ENCODE data around the gene RAC3. TPM values are rescaled to one million over a fixed set of nuclear protein-coding genes. Genes with fewer than 3 reads are reported as not detected.

RAC3 gene
- total and polyA plus RNA-seq, 2 of the 8 experiments (the other 6 are each of a cell fraction or from before 2014, with no cell fraction given): 177 to 299 TPM

DNA sequence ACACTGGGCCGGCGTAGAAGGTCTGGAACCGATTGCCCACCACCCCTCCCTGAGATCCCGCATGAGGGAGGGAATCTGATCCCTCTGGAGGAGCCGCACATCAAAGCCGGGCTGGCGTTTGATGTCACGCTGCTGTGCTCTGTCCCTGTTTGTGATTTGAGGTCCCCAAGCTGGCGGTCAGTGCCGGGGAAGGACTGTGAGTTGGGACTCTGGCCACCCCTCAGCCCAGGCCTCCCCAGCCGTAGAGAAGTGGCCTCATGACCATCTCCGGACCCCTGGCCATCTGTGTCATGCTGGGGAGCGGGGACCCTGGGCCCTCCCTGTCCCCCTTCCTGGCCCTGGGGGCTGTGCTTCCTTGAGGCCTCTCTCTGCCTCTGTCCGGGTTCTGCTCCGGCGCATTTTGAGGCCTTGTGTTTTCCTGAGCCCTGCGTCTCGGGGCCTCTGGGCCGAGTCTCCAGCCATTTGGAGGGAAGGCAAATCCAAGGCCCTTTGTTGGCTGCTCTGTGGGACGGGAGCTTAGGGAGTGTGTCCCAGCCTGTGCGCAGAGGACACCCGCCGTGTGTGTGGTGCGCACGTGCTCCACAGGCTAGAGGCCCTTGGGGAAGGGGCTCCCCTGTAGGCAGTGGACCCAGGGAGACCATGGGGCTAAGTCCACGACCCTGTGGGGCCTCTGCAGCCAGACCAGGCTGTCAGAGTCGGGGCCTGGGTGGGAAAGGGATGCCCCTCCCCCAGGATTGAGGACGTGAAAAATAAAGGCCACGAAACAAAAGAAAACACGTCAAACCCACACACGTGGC lies 39.0 kb upstream of the RAC3 start (continued):
- no peak for TF ChIP-seq RFX5 (IDR thresholded peaks at IDR 0.05; ENCODE audit: borderline replicate concordance, low read depth, low read length)
- no peak for TF ChIP-seq HDAC2 (IDR thresholded peaks at IDR 0.05; ENCODE audit: borderline replicate concordance in 1 of 2, low read depth in 2 of 2, low read length in 2 of 2)
- TF ChIP-seq SP2 (IDR thresholded peaks at IDR 0.05; ENCODE audit: low read length): no peak
- TF ChIP-seq, protein P1, sequence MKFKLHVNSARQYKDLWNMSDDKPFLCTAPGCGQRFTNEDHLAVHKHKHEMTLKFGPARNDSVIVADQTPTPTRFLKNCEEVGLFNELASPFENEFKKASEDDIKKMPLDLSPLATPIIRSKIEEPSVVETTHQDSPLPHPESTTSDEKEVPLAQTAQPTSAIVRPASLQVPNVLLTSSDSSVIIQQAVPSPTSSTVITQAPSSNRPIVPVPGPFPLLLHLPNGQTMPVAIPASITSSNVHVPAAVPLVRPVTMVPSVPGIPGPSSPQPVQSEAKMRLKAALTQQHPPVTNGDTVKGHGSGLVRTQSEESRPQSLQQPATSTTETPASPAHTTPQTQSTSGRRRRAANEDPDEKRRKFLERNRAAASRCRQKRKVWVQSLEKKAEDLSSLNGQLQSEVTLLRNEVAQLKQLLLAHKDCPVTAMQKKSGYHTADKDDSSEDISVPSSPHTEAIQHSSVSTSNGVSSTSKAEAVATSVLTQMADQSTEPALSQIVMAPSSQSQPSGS (IDR thresholded peaks at IDR 0.05; ENCODE audit: low read length): no peak
- TF ChIP-seq KDM5A (IDR thresholded peaks at IDR 0.05; ENCODE audit: low read length): no peak
- no peak for TF ChIP-seq ZNF274 (IDR thresholded peaks at IDR 0.05; ENCODE audit: borderline replicate concordance, extremely low read depth, low read length)

All from H1 (cell line).